HepG2 (cell line): ENCODE measurements around the gene SOX13.

ENCODE experiments used
- ARNT2 ChIP-seq: sonication (generic); formaldehyde crosslinking; IDR thresholded peaks from 2 replicates; pipeline ENCODE4 v1.8.0; 2022; ENCODE audit warnings: mild to moderate bottlenecking, low read depth, missing genetic modification reagents, moderate library complexity
- FOXP1 ChIP-seq, 2 experiments: fragments of 450-650 bp in 1 of 2; IDR thresholded peaks; 2 replicates each; pipeline ENCODE4 v1.6.1; 2017 to 2018; ENCODE audit warnings: antibody characterized with exemption in 1 of 2
- HHEX ChIP-seq: IDR thresholded peaks from 2 replicates; pipeline ENCODE4 v1.6.1; 2016; ENCODE audit warnings: control low read depth
- POLR2A ChIP-seq, 2 experiments: IDR thresholded peaks; 2 replicates each; pipeline ENCODE4 v1.6.1; 2011; ENCODE audit warnings: low read depth in 2 of 2, low read length in 2 of 2, mild to moderate bottlenecking in 1 of 2, moderate library complexity in 1 of 2; ENCODE audit not compliant: insufficient read depth in 1 of 2
- TRIM22 ChIP-seq: fragments of 450-650 bp; IDR thresholded peaks from 2 replicates; pipeline ENCODE4 v1.6.1; 2017
- ZBTB49 ChIP-seq: sonication (generic); formaldehyde crosslinking; IDR thresholded peaks from 2 replicates; pipeline ENCODE4 v1.4.0; 2020; ENCODE audit warnings: missing genetic modification reagents, borderline replicate concordance
- ZNF546 ChIP-seq: sonication (generic); formaldehyde crosslinking; conservative IDR thresholded peaks from 2 replicates; pipeline ENCODE4 v1.8.1; 2023; ENCODE audit warnings: mild to moderate bottlenecking, missing genetic modification reagents
- ZNF749 ChIP-seq: sonication (generic); formaldehyde crosslinking; IDR thresholded peaks from 2 replicates; pipeline ENCODE4 v1.8.0; 2022; ENCODE audit warnings: mild to moderate bottlenecking, missing genetic modification reagents, moderate library complexity, borderline replicate concordance
- TF ChIP-seq, protein P1 (sequence below): sonication (generic); formaldehyde crosslinking; IDR thresholded peaks from 2 replicates; pipeline ENCODE4 v1.5.0; 2020; ENCODE audit warnings: mild to moderate bottlenecking, missing genetic modification reagents, moderate library complexity

DNA sequence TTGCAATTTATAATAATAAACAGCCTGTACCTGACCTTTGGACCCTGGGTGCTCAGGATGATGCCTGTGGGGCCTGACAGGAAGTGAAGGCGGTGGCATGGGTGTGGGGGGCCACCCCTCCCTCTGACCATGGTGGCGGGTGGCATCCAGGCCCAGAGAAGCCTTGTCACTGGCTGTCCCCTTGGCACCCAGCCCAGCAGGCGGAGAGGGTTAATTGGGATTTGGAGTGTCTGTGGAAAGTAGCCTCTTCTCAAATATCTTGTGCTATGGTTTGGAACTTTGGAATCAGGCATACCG, 20.5 kb downstream of the SOX13 start:
- TF ChIP-seq, protein P1, sequence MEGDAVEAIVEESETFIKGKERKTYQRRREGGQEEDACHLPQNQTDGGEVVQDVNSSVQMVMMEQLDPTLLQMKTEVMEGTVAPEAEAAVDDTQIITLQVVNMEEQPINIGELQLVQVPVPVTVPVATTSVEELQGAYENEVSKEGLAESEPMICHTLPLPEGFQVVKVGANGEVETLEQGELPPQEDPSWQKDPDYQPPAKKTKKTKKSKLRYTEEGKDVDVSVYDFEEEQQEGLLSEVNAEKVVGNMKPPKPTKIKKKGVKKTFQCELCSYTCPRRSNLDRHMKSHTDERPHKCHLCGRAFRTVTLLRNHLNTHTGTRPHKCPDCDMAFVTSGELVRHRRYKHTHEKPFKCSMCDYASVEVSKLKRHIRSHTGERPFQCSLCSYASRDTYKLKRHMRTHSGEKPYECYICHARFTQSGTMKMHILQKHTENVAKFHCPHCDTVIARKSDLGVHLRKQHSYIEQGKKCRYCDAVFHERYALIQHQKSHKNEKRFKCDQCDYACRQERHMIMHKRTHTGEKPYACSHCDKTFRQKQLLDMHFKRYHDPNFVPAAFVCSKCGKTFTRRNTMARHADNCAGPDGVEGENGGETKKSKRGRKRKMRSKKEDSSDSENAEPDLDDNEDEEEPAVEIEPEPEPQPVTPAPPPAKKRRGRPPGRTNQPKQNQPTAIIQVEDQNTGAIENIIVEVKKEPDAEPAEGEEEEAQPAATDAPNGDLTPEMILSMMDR (CRISPR knock-in tag): no peak
- TF ChIP-seq ZNF749 (CRISPR knock-in tag) (no peak), FOXP1 (IDR thresholded peaks at IDR 0.05) (no peak), FOXP1 (CRISPR knock-in tag; IDR thresholded peaks at IDR 0.05) (peak; percentile 46; the same call in 1 of the 2 replicates), HHEX (CRISPR knock-in tag) (no peak), ZBTB49 (CRISPR knock-in tag) (no peak), ZNF546 (CRISPR knock-in tag) (no peak), TRIM22 (no peak), POLR2A (IDR thresholded peaks at IDR 0.05; ENCODE audit: insufficient read depth in 1 of 2, low read depth in 2 of 2, low read length in 2 of 2) (no peak), ARNT2 (CRISPR knock-in tag) (no peak)
